Measurements from ENCODE around the gene COL26A1. TPM values are rescaled to one million over a fixed set of nuclear protein-coding genes. Genes with fewer than 3 reads are reported as not detected.

COL26A1 gene
- total RNA-seq (2014; rRNA removed; shearing (Covaris generic); ENCODE audit: low replicate concordance): not detected in 2 replicates

DNA sequence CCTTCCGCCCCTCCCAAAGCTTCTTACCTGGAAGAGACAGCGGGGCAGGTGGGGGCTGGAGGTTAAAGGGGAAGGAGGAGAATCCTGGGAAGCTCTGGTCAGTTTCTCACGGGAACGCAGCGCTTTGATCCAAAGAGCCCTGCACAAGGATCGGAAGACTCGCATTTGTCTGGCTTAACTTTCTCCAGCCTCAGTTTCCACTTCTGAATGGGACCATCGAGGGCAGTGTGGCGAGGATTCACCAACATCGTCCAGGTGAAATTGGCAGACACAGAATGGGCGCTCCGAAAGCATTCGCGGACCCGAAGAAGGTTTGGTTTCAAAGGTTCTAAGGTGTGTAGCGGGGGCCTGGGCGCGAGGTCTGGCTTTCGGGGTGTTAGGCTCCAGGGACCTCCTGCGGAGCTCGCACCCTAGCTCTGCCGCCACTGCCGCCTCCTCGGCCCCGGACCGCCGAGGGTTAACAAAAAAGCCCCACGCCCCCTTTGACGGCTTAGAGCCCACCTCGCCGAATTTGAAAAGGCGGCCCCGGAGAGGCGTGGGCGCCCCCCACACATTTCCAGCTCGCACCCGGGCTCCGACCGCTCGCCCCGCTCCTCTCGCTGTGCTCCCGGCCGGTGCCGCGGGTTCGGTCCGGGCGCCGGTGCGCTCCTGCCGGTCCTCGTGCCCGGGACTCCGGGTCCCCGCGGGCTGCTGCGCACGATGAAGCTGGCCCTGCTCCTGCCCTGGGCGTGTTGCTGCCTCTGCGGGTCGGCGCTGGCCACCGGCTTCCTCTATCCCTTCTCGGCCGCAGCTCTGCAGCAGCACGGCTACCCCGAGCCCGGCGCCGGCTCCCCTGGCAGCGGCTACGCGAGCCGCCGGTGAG, at the start of gene COL26A1:
COL26A1 (plus strand) TSS at position 542 of the 862 bp plus-strand sequence; CDS start at position 700, 158 bp downstream.
- no peaks in the 10 kb centered on the region for H3K9me2 ChIP-seq (replicated peaks; ENCODE audit: insufficient read depth, low read length)
- H3K9me3 ChIP-seq (ENCODE audit: low read length): no peaks in the 10 kb centered on the region
- no peaks in the 10 kb centered on the region for H3K27me3 ChIP-seq (ENCODE audit: low read length)
- DNase-seq: no peak
- H3K79me2 ChIP-seq (ENCODE audit: low read length): no peaks in the 10 kb centered on the region
- H3K4me2 ChIP-seq (ENCODE audit: low read depth, low read length, poor library complexity, severe bottlenecking): no peak within 1 kb of the TSS
- no peak within 1 kb of the TSS for H3K9ac ChIP-seq (ENCODE audit: low read length)
- no peaks in the 10 kb centered on the region for H4K20me1 ChIP-seq (ENCODE audit: insufficient read depth, low read depth, low read length)
- no peak within 1 kb of the TSS for H3K27ac ChIP-seq (ENCODE audit: low read length)
- no peak within 1 kb of the TSS for H2AFZ ChIP-seq (ENCODE audit: low read length)
- no peaks in the 10 kb centered on the region for H3K36me3 ChIP-seq (ENCODE audit: insufficient read depth, low read length)
- peaks cover 3% of the 10 kb centered on the region; the same call in 1 of the 2 replicates for H3K4me1 ChIP-seq (ENCODE audit: low read length)
- H3K4me3 ChIP-seq (ENCODE audit: low read length): no peak within 1 kb of the TSS

DNA sequence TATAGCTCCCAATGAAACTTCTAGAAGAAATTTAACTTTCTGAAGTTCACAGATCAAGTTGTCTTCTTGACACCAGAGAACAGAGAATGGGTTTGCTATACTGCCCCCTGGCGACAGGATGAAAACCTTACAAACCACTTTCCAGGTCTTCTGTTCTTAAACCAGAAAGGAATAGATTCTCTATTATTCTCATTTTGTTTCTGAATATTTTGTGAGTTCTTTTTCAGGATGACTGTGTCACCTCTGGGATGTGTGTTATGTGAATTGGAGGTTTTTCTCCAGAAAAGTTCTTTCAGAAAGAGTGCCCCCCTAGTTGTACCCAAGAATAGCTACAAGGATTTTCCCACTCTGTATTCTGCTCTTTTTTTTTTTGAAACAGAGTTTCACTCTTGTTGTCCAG, 47.3 kb upstream of the COL26A1 start:
- Histone ChIP-seq H3K9me3 (ENCODE audit: low read length) (peaks cover 7% of the 10 kb centered on the region; the same call in 1 of the 2 replicates), H3K4me2 (ENCODE audit: low read depth, low read length, poor library complexity, severe bottlenecking) (no peak overlapping the region), H2AFZ (ENCODE audit: low read length) (no peak overlapping the region), H3K36me3 (ENCODE audit: insufficient read depth, low read length) (peaks cover 8% of the 10 kb centered on the region; the same call in 1 of the 2 replicates), H3K79me2 (ENCODE audit: low read length) (no peaks in the 10 kb centered on the region), H4K20me1 (ENCODE audit: insufficient read depth, low read depth, low read length) (no peaks in the 10 kb centered on the region), H3K27ac (ENCODE audit: low read length) (no peak overlapping the region), H3K4me1 (ENCODE audit: low read length) (no peaks in the 10 kb centered on the region), H3K9ac (ENCODE audit: low read length) (no peak overlapping the region), H3K4me3 (ENCODE audit: low read length) (no peak overlapping the region), H3K27me3 (ENCODE audit: low read length) (no peaks in the 10 kb centered on the region), H3K9me2 (replicated peaks; ENCODE audit: insufficient read depth, low read length) (no peaks in the 10 kb centered on the region)
- peak; percentile 83 for DNase-seq

DNA sequence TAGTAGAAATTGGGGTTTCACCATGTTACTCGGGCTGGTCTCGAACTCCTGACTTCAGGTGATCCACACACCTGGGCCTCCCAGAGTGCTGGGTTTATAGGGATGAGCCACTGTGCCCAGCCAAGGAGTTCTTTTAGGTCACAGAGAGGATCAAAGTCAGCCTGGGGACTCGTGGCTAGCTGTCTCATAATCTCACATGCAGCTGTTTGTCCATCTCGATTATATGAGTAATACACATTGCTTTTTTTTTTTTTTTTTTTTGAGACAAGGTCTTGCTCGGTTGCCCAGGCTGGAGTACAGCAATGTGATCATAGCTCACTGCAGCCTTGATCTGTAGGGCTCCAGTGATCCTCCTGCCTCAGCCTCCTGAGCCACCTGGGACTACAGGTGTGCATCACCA, 43.3 kb upstream of the COL26A1 start:
- H4K20me1 ChIP-seq (ENCODE audit: insufficient read depth, low read depth, low read length): no peaks in the 10 kb centered on the region
- peaks cover 8% of the 10 kb centered on the region; the same call in 1 of the 2 replicates for H3K36me3 ChIP-seq (ENCODE audit: insufficient read depth, low read length)
- peaks cover 14% of the 10 kb centered on the region for H3K4me1 ChIP-seq (ENCODE audit: low read length)
- H3K79me2 ChIP-seq (ENCODE audit: low read length): peaks cover 11% of the 10 kb centered on the region
- no peak overlapping the region for H3K9ac ChIP-seq (ENCODE audit: low read length)
- H3K27ac ChIP-seq (ENCODE audit: low read length): no peak overlapping the region
- no peaks in the 10 kb centered on the region for H3K9me2 ChIP-seq (replicated peaks; ENCODE audit: insufficient read depth, low read length)
- no peak overlapping the region for H3K4me3 ChIP-seq (ENCODE audit: low read length)
- no peak overlapping the region for H2AFZ ChIP-seq (ENCODE audit: low read length)
- no peaks in the 10 kb centered on the region for H3K9me3 ChIP-seq (ENCODE audit: low read length)
- H3K27me3 ChIP-seq (ENCODE audit: low read length): no peaks in the 10 kb centered on the region
- no peak overlapping the region for H3K4me2 ChIP-seq (ENCODE audit: low read depth, low read length, poor library complexity, severe bottlenecking)
- DNase-seq: no peak

DNA sequence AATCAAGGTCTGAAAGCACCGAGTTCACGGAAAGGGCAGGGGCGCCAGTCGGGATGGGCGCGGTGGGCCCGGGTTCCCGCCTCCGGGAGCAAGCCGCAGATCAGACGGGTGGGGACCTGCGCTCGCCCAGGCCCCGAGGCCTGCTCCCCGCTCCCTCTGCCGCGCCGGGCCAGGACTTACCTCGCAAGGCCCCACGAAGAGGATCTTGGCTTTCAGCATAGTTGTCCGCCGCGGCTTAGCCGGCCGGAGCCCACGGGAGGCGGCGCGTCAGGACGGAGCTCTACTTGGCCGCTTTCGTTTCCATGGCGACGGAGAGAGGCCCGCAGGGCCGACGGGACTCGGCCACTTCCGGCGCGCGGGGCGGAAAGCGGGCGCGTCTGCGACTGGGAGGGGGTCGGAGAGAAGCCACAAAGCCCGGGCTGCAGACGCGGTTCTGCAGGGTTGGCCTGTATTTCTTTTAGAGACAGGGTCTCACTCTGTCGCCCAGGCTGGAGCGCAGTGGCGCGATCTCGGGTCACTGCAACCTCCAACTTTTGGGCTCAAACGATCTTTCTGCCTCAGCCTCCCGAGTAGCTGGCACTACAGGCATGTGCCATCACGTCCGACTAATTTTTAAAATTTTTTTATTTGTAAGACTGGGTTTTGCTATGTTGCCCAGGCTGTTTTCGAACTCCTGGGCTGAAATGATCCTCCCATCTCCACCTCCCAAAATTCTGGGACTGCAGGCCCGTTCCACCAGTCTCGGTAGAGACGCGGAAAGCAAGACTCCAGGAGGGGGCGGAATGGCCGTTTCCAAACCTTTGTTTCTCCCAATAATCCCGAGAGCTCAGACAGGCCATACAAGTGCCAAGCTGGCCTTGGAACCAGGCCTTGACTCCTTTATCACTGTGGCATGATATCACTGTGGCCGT, 40.9 kb upstream of the COL26A1 start, which contains the start of gene IFT22:
IFT22 (minus strand) TSS at position 322 of the 911 bp plus-strand sequence; CDS start at position 219, 103 bp downstream.
- H3K4me2 ChIP-seq (ENCODE audit: low read depth, low read length, poor library complexity, severe bottlenecking): peak within 1 kb of the TSS; percentile 73
- no peaks in the 10 kb centered on the region for H3K27me3 ChIP-seq (ENCODE audit: low read length)
- no peak within 1 kb of the TSS for H3K27ac ChIP-seq (ENCODE audit: low read length)
- DNase-seq: peak; percentile 98
- H3K4me3 ChIP-seq (ENCODE audit: low read length): peak within 1 kb of the TSS; percentile 97
- H3K9me3 ChIP-seq (ENCODE audit: low read length): no peaks in the 10 kb centered on the region
- H3K4me1 ChIP-seq (ENCODE audit: low read length): peaks cover 14% of the 10 kb centered on the region
- H3K36me3 ChIP-seq (ENCODE audit: insufficient read depth, low read length): no peaks in the 10 kb centered on the region
- peaks cover 11% of the 10 kb centered on the region for H3K79me2 ChIP-seq (ENCODE audit: low read length)
- no peaks in the 10 kb centered on the region for H3K9me2 ChIP-seq (replicated peaks; ENCODE audit: insufficient read depth, low read length)
- H3K9ac ChIP-seq (ENCODE audit: low read length): peak within 1 kb of the TSS; percentile 93
- peak within 1 kb of the TSS; percentile 100 for H2AFZ ChIP-seq (ENCODE audit: low read length)
- no peaks in the 10 kb centered on the region for H4K20me1 ChIP-seq (ENCODE audit: insufficient read depth, low read depth, low read length)

DNA sequence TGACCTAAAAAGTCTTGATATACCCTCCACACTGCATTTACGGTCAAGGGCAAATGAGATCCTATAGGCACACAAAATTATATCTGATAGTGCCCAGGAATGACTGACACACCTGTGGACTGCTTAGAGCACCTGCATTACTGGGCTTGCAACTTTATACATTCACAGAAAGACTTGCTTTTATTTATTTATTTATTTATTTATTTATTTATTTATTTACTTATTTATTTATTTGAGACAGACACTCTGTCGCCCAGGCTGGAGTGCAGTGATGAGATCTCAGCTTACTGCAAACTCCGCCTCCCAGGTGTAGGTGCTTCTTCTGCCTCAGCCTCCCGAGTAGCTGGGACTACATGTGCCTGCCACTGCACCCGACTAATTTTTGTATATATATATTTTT, 34.5 kb upstream of the COL26A1 start:
- Histone ChIP-seq H3K79me2 (ENCODE audit: low read length) (no peaks in the 10 kb centered on the region), H4K20me1 (ENCODE audit: insufficient read depth, low read depth, low read length) (no peaks in the 10 kb centered on the region), H3K9me2 (replicated peaks; ENCODE audit: insufficient read depth, low read length) (no peaks in the 10 kb centered on the region), H3K9ac (ENCODE audit: low read length) (no peak overlapping the region), H3K27ac (ENCODE audit: low read length) (no peak overlapping the region), H3K4me3 (ENCODE audit: low read length) (no peak overlapping the region), H3K27me3 (ENCODE audit: low read length) (no peaks in the 10 kb centered on the region), H3K36me3 (ENCODE audit: insufficient read depth, low read length) (no peaks in the 10 kb centered on the region), H3K4me2 (ENCODE audit: low read depth, low read length, poor library complexity, severe bottlenecking) (no peak overlapping the region), H2AFZ (ENCODE audit: low read length) (no peak overlapping the region), H3K4me1 (ENCODE audit: low read length) (no peaks in the 10 kb centered on the region), H3K9me3 (ENCODE audit: low read length) (no peaks in the 10 kb centered on the region)
- DNase-seq: no peak

DNA sequence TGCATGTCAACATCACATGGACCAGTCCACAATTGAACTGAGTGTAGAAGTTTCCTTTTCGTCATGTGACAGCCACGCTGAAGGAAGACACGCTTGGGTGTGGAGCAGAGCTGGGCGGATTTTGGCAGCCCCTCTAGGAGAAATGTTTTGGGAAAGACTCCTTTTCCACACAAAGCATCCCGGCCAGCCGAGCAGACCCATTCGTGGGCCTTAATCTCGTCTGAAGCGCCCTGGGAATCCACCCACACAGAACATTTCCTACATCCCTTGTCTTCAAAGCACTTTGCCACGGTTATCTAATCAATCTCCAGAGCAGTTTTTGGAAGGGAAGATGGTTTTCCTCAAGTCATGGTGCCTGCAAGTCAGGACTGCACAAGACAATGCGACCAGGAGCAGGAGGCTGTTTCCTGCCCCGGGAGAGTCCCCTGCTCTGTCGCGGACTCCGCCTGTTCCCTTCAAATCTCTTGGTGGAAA, 32.6 kb upstream of the COL26A1 start:
- no peaks in the 10 kb centered on the region for H4K20me1 ChIP-seq (ENCODE audit: insufficient read depth, low read depth, low read length)
- H2AFZ ChIP-seq (ENCODE audit: low read length): no peak overlapping the region
- H3K79me2 ChIP-seq (ENCODE audit: low read length): no peaks in the 10 kb centered on the region
- no peak overlapping the region for H3K4me2 ChIP-seq (ENCODE audit: low read depth, low read length, poor library complexity, severe bottlenecking)
- H3K9me2 ChIP-seq (replicated peaks; ENCODE audit: insufficient read depth, low read length): no peaks in the 10 kb centered on the region
- H3K4me3 ChIP-seq (ENCODE audit: low read length): no peak overlapping the region
- H3K27me3 ChIP-seq (ENCODE audit: low read length): no peaks in the 10 kb centered on the region
- H3K27ac ChIP-seq (ENCODE audit: low read length): no peak overlapping the region
- no peaks in the 10 kb centered on the region for H3K36me3 ChIP-seq (ENCODE audit: insufficient read depth, low read length)
- H3K9me3 ChIP-seq (ENCODE audit: low read length): no peaks in the 10 kb centered on the region
- H3K4me1 ChIP-seq (ENCODE audit: low read length): no peaks in the 10 kb centered on the region
- DNase-seq: no peak
- H3K9ac ChIP-seq (ENCODE audit: low read length): no peak overlapping the region

DNA sequence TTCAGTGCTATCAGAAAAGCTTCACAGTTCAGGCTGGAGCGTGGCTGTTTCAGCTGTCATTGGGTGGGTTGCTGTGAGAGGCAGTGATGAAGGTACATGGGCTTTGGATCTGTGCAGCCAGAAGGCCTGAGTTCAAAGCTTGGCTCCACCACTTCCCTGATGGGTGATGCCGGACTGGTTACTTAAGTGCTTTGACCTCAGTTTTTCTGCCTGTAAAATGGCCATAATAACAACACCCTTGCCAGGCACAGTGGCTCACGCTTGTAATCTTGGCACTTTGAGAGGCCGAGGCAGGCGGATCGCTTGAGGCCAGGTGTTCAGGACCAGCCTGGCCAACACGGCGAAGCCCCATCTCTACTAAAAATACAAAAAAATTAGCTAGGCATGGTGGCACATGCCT, 30.6 kb upstream of the COL26A1 start:
- Histone ChIP-seq H3K79me2 (ENCODE audit: low read length) (no peaks in the 10 kb centered on the region), H3K9ac (ENCODE audit: low read length) (no peak overlapping the region), H3K4me1 (ENCODE audit: low read length) (no peaks in the 10 kb centered on the region), H3K27ac (ENCODE audit: low read length) (no peak overlapping the region), H2AFZ (ENCODE audit: low read length) (no peak overlapping the region), H4K20me1 (ENCODE audit: insufficient read depth, low read depth, low read length) (no peaks in the 10 kb centered on the region), H3K4me2 (ENCODE audit: low read depth, low read length, poor library complexity, severe bottlenecking) (no peak overlapping the region), H3K9me2 (replicated peaks; ENCODE audit: insufficient read depth, low read length) (no peaks in the 10 kb centered on the region), H3K9me3 (ENCODE audit: low read length) (no peaks in the 10 kb centered on the region), H3K36me3 (ENCODE audit: insufficient read depth, low read length) (no peaks in the 10 kb centered on the region), H3K4me3 (ENCODE audit: low read length) (no peak overlapping the region), H3K27me3 (ENCODE audit: low read length) (no peaks in the 10 kb centered on the region)
- no peak for DNase-seq

DNA sequence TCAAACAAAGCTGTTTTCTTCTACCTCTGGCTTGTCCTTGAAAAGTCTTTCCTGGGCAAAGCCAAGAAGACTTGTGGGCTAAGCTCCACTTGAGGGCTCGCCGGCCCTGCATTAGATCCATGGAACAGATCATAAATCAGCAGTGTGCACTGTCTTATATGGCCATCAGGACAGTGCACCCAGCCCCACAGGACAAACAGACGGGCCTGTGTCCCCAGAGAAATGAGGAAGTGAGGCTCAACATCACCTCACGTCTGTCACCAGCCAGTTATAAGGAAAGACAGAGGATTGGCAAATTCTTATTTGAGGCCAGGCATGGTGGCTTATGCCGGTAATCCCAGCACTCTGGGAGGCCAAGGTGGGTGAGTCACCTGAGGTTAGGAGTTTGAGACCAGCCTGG, 28.8 kb upstream of the COL26A1 start:
- Histone ChIP-seq H3K9me3 (ENCODE audit: low read length) (no peaks in the 10 kb centered on the region), H3K4me2 (ENCODE audit: low read depth, low read length, poor library complexity, severe bottlenecking) (no peak overlapping the region), H3K9me2 (replicated peaks; ENCODE audit: insufficient read depth, low read length) (no peaks in the 10 kb centered on the region), H4K20me1 (ENCODE audit: insufficient read depth, low read depth, low read length) (no peaks in the 10 kb centered on the region), H3K79me2 (ENCODE audit: low read length) (no peaks in the 10 kb centered on the region), H3K27me3 (ENCODE audit: low read length) (no peaks in the 10 kb centered on the region), H3K9ac (ENCODE audit: low read length) (no peak overlapping the region), H3K36me3 (ENCODE audit: insufficient read depth, low read length) (no peaks in the 10 kb centered on the region), H2AFZ (ENCODE audit: low read length) (no peak overlapping the region), H3K4me3 (ENCODE audit: low read length) (no peak overlapping the region), H3K27ac (ENCODE audit: low read length) (no peak overlapping the region), H3K4me1 (ENCODE audit: low read length) (no peaks in the 10 kb centered on the region)
- DNase-seq: no peak

All from Karpas-422 (cell line).